ENCODE measurements around the gene SLC2A6.

DNA sequence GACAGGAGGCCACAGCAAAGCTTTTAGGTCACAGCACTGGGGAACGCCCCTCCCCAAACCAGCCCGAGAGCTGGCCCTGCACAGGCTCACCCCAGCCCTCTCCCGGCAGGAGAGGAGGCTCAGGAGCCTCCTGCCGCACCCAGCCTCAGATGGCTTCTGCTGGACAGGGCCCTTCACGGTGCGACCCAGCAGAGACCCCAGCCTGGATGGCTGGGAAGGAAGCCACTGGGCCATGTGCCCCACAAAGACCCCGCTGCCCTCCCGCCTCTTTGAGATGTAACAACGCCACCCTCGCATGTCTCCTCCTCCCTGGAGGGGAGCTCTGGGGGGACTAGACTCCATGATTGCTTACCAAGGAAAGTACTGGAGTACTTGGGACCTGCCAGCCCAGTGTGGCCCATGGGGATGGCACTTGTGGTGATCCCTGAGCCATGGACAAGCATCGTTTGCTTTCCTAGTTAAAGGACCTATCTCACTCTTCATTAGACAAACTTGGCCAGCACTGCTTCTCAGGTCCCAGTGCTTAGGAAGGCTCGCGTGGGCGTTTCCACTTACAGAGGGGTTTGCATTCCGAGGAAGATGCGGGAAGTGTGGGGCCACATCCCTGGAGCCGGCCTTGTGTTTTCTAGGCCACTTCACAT, 36.8 kb upstream of the SLC2A6 start:
- TF ChIP-seq, protein P1, sequence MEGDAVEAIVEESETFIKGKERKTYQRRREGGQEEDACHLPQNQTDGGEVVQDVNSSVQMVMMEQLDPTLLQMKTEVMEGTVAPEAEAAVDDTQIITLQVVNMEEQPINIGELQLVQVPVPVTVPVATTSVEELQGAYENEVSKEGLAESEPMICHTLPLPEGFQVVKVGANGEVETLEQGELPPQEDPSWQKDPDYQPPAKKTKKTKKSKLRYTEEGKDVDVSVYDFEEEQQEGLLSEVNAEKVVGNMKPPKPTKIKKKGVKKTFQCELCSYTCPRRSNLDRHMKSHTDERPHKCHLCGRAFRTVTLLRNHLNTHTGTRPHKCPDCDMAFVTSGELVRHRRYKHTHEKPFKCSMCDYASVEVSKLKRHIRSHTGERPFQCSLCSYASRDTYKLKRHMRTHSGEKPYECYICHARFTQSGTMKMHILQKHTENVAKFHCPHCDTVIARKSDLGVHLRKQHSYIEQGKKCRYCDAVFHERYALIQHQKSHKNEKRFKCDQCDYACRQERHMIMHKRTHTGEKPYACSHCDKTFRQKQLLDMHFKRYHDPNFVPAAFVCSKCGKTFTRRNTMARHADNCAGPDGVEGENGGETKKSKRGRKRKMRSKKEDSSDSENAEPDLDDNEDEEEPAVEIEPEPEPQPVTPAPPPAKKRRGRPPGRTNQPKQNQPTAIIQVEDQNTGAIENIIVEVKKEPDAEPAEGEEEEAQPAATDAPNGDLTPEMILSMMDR (IDR thresholded peaks at IDR 0.05; ENCODE audit: low read depth, low read length) = no peak
- TF ChIP-seq POLR2A (IDR thresholded peaks at IDR 0.05; ENCODE audit: extremely low read depth, insufficient read length) = no peak
